ENCODE data around the gene PRPF19.
"Not testable (repeated sequence)": the region's sequence is repeated elsewhere in the genome, so short reads cannot be mapped to it uniquely, and the experiment has no call there.

The PRPF19 gene

GRCh38 chr11:60922906-60923305 lies 16.5 kb upstream of the PRPF19 start:
- no peak for FAIRE-seq

DNA sequence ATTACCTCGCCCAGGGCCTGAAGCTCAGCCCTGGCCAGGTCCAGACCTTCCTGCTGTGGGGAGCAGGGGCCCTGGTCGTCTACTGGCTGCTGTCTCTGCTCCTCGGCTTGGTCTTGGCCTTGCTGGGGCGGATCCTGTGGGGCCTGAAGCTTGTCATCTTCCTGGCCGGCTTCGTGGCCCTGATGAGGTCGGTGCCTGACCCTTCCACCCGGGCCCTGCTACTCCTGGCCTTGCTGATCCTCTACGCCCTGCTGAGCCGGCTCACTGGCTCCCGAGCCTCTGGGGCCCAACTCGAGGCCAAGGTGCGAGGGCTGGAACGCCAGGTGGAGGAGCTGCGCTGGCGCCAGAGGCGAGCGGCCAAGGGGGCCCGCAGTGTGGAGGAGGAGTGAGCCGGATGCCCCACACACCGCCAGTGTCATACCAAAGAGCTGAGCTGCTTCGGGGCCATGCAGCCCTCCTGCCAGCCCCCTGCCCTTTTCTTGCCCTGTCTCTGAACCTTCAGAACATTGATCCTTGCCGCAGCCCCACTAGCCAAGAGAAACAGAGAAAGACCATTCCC lies 15.5 kb upstream of the PRPF19 start:
- no peak for FAIRE-seq

DNA sequence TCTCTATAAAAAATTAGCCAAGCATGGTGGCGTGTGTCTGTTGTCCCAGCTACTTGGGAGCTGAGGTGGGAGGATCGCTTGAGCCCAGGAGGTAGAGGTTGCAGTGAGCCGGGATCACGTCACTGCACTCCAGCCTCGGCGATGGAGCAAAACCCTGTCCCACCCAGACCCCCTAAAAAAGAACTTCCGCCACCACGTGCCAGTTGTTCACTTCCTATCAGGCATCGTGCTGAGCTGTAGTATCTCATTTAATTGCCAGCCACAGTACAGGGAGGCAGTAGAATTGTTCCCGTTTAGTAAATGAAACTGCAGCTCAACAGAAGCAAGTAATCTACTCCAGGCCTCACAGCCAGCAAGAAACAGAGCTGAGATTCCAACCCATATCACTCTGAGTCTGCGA lies 14.9 kb upstream of the PRPF19 start:
- FAIRE-seq, result no peak

GRCh38 chr11:60919956-60920355 lies 13.6 kb upstream of the PRPF19 start:
- no peak for FAIRE-seq

DNA sequence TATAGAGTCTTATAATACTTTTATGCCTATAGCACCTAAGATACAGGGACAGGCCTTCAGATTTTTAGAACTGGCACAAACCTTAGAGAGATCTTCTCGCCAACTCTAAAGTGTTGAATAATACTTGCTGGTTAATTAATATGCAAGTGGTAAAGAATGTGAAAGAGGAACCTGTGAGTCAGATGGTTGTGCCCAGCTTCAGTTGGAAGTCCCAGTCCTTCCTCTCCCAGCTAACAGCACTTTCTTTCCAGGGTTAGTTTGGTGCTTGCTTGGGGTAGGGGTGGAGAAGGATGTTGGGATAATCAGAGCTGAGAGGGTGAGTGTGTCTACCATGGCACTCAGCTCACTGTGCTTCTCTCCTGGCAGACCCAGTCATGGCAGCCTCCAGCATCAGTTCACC lies 12.9 kb upstream of the PRPF19 start:
- no peak for FAIRE-seq

DNA sequence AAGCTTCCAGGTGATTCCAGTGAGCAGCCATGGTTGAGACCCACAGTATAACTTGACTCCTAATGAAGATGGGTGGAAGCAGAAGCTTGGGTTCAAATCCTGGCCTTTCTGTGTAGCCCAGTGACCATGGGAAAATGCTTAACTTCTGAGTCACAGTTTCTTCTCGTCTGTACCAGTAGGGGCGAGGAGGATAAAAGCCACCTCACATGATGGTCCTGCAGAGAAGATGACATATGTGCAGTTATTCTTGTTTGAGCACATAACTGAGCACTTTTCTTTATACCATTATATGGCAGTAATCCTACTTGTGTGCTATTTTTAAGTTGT lies 12.5 kb upstream of the PRPF19 start:
- FAIRE-seq, result no peak

- no peak for FAIRE-seq
These were observed 12.0 kb upstream of the PRPF19 start for GRCh38 chr11:60918251-60918938.

DNA sequence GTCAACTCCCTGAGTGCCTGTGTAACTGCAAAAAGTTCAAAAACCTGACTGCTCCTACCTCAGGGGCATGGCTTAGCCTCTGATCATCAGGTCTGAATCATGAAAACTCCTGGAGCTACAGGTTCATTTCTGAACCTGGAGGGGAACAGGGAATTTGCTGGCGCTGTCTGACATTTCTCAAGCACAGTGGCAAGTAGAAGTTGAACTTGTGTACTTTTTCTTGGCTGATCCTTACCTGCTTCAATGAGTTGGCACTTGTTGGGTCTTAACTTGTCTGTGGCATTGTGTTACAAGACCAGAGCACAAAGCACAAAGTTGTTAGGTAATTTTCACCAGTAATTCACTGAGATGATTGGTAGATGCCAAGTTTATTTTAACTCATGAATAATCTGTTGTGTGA lies 10.9 kb upstream of the PRPF19 start:
- no peak for FAIRE-seq

DNA sequence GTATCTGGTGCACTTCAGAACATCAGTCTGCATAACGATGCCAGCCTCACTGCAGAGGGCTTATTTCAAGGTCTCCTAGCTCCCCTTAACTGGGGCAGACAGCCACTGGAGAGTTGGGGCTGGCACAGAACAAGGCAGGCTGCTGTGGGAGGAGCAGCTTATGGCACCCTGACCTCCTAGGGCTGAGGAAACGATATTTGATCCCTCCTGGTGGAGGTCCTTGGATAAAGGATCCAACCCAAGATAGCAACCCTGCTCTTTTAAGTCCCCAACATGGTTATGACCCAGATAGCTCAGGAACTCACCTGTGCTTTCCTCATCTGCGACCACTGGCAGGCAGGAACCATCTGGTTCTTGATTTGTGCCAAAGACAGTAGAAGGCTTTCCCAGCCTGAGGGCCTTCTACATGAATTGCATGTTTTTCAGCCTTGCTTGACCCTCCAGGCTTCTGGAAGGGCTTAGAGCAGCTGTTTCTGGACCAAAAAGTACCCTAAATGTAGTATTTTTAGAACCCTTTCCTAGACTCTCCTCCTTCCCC lies 10.4 kb upstream of the PRPF19 start:
- FAIRE-seq, result no peak

GRCh38 chr11:60915248-60915914 lies 9.0 kb upstream of the PRPF19 start:
- no peak for FAIRE-seq

DNA sequence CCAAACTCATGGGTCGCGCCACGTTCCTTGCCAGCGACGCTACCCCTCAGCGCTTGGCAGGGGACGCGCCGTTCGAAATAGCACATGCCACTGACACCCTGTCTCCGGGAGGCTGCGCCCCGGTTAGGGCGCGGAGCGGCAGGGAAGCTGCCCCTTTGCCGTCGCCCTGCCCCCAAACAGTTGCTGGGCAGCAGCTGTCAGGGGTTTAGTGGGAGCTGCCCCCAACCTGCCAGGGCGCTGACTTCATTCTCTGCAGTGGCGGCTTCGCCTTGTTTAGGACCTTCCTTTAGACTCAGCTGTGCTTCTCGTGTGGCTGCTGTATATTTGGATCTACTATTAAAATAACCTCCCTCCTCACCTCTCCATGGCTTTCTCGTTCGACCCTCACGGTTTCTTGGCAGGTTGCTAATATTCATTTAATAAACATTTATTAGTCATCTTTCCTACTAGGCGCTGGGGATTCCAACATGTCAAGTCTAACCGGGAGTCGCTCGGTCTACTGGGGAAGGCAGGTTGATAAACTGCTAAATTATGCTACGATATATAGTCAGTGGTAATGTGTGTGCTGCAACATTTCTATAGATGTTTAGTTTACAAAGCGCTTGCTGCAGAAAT lies 8.4 kb upstream of the PRPF19 start:
- no peak for FAIRE-seq

DNA sequence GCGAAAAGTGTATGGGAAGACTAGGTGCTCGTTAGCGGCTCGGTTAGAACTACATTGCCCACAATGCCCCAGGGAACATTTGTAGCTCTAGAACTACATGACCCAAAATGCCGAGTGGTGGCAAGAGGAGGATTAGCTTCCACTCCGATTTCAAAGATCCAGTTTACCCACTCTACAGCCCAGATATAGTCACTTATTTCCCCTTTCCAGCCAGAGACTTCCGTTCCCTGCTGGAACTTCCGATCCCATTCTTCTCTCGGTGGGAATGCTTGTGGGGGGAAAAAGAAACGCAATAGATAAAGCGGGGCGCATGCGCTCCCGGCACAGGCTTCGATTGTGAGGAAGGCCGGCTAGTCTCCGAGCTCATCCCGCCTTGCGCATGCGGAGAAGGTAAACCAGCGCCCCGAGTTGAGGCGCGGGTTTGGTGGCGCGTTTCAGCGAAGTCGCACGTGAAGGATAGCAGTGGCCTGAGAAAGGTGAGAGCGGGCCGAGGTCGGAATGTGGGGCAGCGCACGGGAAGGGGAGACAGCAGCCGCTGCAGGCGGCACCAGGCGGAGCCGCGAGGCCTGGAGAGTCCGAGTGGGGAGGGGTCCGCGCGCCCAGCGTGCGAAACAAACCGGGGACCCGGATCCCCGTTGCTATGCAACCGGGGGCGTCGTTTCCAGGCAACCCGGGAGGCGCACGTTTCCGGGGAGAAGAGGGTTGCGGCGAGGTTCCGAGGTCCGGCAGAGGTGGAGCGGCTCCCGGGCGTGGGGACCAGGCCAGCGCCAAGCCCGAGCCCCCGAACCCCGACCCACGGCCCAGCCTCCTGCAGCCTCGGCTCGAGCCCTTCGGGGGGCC lies 7.6 kb upstream of the PRPF19 start, which contains the start of gene TMEM109:
Gene TMEM109, plus strand, starts transcription at position 366 of the 840 bp plus-strand sequence. CDS start 5,536 bp downstream, outside the sequence.
- no peak for FAIRE-seq

GRCh38 chr11:60912851-60913528 lies 6.6 kb upstream of the PRPF19 start:
- no peak for FAIRE-seq

GRCh38 chr11:60912223-60912850 lies 6.0 kb upstream of the PRPF19 start:
- no peak for FAIRE-seq

DNA sequence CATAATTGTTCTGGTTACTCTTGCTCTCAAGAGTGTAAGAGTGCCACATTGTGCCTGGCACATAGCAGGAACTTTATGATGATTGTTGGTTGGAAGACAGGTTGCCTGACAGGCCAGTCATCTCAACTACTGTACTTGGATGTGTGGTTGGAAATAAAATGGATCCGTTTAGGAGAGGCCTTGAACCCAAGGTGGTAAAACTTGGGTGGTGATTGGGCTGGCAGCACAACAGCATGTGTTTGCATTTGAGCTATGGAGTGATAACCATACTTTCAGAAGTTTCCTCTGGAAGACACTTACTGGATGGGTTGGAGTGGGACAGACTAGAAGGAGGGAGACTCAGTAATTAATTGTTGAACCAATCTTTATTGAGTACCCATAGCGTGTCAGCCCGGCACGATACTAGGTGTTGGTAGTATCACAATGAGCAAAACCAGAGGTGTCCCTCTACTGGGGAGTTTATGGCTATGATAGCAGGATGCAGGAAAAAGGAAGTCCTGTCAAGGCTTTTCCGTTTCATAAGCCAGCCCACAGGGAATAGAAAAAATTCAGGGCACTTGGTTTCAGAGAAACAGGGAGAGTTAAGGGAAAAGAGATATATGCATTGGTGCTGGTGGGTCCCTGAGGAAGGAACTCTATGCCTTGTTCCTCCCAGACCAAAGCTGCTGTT lies 4.5 kb upstream of the PRPF19 start:
- FAIRE-seq, result no peak

DNA sequence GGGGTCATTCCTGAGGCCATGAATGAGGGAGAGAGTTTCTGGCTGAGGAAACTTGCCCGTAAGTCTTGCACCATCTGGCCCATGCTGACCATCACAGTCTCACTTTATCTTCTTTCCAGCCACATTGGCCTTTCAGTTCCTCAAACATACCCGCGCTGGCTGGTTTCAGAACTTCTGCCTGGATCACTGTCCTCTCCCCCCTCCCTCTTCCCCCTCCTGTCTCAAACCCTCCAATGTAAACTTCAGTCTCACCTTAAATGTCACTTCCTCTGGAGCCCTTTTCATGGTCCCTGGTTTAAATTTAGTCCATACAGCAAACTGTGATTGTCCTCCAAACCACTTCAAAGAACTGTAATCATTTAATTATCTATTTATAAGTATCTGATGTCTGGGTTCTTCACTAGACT lies 3.9 kb upstream of the PRPF19 start:
- no peak for FAIRE-seq

DNA sequence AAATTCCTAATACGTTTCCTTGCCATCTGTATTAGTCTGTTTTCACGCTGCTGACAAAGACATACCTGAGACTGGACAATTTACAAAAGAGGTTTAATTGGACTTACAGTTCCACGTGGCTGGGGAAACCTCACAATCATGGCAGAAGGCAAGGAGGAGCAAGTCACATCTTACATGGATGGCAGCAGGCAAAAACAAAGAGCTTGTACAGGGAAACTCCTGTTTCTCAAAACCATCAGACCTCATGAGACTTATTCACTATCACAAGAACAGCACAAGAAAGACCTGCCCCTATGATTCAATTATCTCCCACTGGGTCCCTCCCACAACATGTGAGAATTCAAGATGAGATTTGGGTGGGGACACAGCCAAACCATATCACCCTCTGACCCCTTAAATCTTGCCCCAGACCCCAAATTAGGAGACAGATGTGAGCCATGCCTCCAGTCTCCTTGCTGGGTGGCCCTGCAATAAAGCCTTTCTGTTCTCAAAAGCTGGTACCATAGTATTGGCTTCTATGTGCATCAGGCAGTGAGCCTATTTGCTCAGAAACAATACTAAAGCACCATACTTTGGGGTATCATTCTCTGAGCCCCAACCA lies 3.4 kb upstream of the PRPF19 start:
- FAIRE-seq, result not testable (repeated sequence)

DNA sequence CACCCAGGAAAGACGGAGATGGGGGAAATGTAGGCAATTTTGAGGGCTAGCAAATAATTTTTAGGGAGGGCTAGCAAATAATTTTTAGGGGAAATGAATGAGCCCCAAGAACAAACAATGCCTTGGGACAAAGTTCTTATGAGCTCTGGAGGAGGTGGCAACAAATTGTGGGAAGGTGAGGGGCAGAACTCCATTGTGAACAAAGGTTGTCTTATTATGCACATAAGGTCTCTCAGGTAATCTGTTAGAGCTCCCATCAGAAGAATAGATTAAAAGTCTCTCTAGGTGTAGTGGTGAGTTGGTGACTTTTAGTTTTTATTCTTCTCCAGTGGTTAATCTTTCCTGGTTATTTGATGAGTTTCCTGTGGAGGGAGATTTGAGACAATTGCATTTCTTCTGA lies 2.4 kb upstream of the PRPF19 start:
- FAIRE-seq, result no peak

- FAIRE-seq, result no peak
These were observed 753 bp downstream of the PRPF19 start for GRCh38 chr11:60905551-60906113.

DNA sequence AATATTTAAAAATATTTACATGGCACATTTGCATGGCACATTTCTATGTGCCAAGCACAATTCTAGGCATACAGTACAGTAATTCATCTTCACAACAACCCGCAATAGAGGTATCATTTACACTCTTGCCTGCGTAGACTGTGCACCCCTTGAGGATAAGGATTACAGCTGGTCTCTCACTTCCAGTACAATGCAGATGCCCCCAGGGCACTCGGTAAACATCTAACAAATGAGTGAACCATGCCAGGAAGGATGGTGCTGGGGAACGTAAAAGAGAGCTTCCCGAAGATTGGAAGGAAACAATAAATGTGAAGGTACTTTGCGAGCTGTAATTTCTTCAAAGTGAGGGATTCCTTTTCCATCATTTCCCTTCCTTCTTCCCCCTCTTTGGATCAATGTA lies 1.3 kb downstream of the PRPF19 start:
- FAIRE-seq, result no peak

Measured in endometrium (tissue), 2 donors.